HCT116 (cell line): ENCODE results near the gene MAPK6. TPM values are rescaled to one million over a fixed set of nuclear protein-coding genes. Genes with fewer than 3 reads are reported as not detected.

Source experiments
- ATAC-seq: fragments of 200-7000 bp; cut with Tn5 transposase; 2 replicates; pipeline ENCODE4 v1.9.1; 2020; ENCODE audit warnings: mild to moderate bottlenecking, moderate library complexity
- BruUV-seq: library from RNA; stranded (reverse); fragments of 400-500 nt; replicated peaks from 2 replicates; lab custom pipeline; 2021; lab: Mats Ljungman, UMichigan
- CTCF ChIA-PET: fragments of 300-600 bp; sonication (Branson Sonifier 250); formaldehyde crosslinking; loops from one replicate; lab custom pipeline; 2021; ENCODE audit warnings: antibody characterized with exemption; lab: Charles Lee
- POLR2A ChIA-PET: fragments of 300-600, 350-600 bp; sonication (Branson Sonifier 250); formaldehyde crosslinking; loops from one replicate; lab custom pipeline; 2021; ENCODE audit warnings: antibody characterized with exemption; lab: Charles Lee
- RAD21 ChIA-PET, 2 experiments: fragments of 300-600 bp; sonication (Branson Sonifier 250); formaldehyde crosslinking; loops; one replicate each; lab custom pipeline; 2023; ENCODE audit warnings: low total read pairs in 2 of 2; ENCODE audit not compliant: uncharacterized antibody in 2 of 2, unreplicated experiment in 2 of 2, low non-redundant PET in 1 of 2; lab: Charles Lee
- DNase-seq: peaks from one replicate; pipeline ENCODE4 v3.0.0-alpha.2; 2010; ENCODE audit warnings: low read depth, low spot score
- H2AFZ ChIP-seq: fragments of 200-600 bp; shearing (Covaris generic), sonication (generic); 2 replicates; pipeline ENCODE4 v1.6.1; 2017; ENCODE audit warnings: low read depth, mixed run types, mixed read lengths, antibody characterized with exemption, low read length; ENCODE audit not compliant: poor library complexity, severe bottlenecking
- H3K27ac ChIP-seq: 2 replicates; pipeline ENCODE4 v1.5.1; 2012; ENCODE audit warnings: low read depth, low read length
- H3K27me3 ChIP-seq: fragments of 200-600 bp; sonication (generic); 2 replicates; pipeline ENCODE4 v1.6.1; 2016; ENCODE audit warnings: mixed run types, low read length, mixed read lengths; ENCODE audit not compliant: insufficient read depth
- H3K36me3 ChIP-seq, 2 experiments: fragments of 200-500 bp in 1 of 2; fragments of 200-600 bp in 1 of 2; sonication (Bioruptor generic) in 1 of 2; sonication (generic) in 1 of 2; 2 replicates each; pipeline versions ENCODE4 v1.5.1 to v1.6.1; 2014 to 2016; ENCODE audit warnings: low read length in 2 of 2, inconsistent platforms in 1 of 2, mixed read lengths in 1 of 2, mixed run types in 1 of 2; ENCODE audit not compliant: insufficient read depth in 2 of 2, control insufficient read depth in 1 of 2
- H3K4me1 ChIP-seq, 2 experiments: fragments of 200-600 bp in 1 of 2; sonication (generic) in 1 of 2; 2 replicates each; pipeline versions ENCODE4 v1.5.1 to v1.6.1; 2012 to 2017; ENCODE audit warnings: low read length in 2 of 2, inconsistent platforms in 1 of 2, mild to moderate bottlenecking in 1 of 2, mixed read lengths in 1 of 2, mixed run types in 1 of 2, moderate library complexity in 1 of 2; ENCODE audit not compliant: insufficient read depth in 2 of 2, control insufficient read depth in 1 of 2
- H3K4me2 ChIP-seq: fragments of 200-600 bp; sonication (generic); 2 replicates; pipeline ENCODE4 v1.6.1; 2017; ENCODE audit warnings: mixed run types, low read length, mixed read lengths
- H3K4me3 ChIP-seq, 2 experiments: fragments of 200-600 bp in 1 of 2; sonication (generic) in 1 of 2; replicated peaks in 1 of 2; 2 replicates each; pipeline ENCODE4 v1.5.1; 2011 to 2016; ENCODE audit warnings: low read length in 2 of 2, control low read depth in 1 of 2, low read depth in 1 of 2, mild to moderate bottlenecking in 1 of 2, mixed read lengths in 1 of 2, mixed run types in 1 of 2
- H3K79me2 ChIP-seq: fragments of 200-600 bp; sonication (generic); 2 replicates; pipeline ENCODE4 v1.6.1; 2017; ENCODE audit warnings: mild to moderate bottlenecking, mixed run types, low read length, moderate library complexity, mixed read lengths; ENCODE audit not compliant: insufficient read depth
- H3K9ac ChIP-seq: fragments of 200-600 bp; sonication (generic); 2 replicates; pipeline ENCODE4 v1.6.1; 2016; ENCODE audit warnings: low read length, mixed read lengths
- H3K9me2 ChIP-seq: fragments of 200-600 bp; sonication (generic), shearing (Covaris generic); 2 replicates; pipeline ENCODE4 v1.6.1; 2017; ENCODE audit warnings: mixed run types, mild to moderate bottlenecking, moderate library complexity; ENCODE audit not compliant: insufficient read depth
- H3K9me3 ChIP-seq, 2 experiments: fragments of 200-500 bp in 1 of 2; fragments of 200-600 bp in 1 of 2; sonication (Bioruptor generic) in 1 of 2; sonication (generic) in 1 of 2; 2 replicates each; pipeline ENCODE4 v1.6.1; 2014 to 2017; ENCODE audit warnings: low read length in 2 of 2, mixed read lengths in 2 of 2, inconsistent platforms in 1 of 2, low read depth in 1 of 2, mild to moderate bottlenecking in 1 of 2, mixed run types in 1 of 2, moderate library complexity in 1 of 2; ENCODE audit not compliant: control insufficient read depth in 1 of 2, insufficient read depth in 1 of 2
- H4K20me1 ChIP-seq: fragments of 200-600 bp; sonication (generic), shearing (Covaris generic); 2 replicates; pipeline ENCODE4 v1.6.1; 2017; ENCODE audit warnings: mixed run types, mild to moderate bottlenecking, moderate library complexity; ENCODE audit not compliant: insufficient read depth
- FOSL1 ChIP-seq: IDR thresholded peaks from 2 replicates; pipeline ENCODE4 v1.6.1; 2012; ENCODE audit warnings: low read depth
- JUND ChIP-seq: IDR thresholded peaks from 2 replicates; pipeline ENCODE4 v1.6.1; 2012
- MAX ChIP-seq: IDR thresholded peaks from 2 replicates; pipeline ENCODE4 v1.6.1; 2012
- POLR2AphosphoS5 ChIP-seq: IDR thresholded peaks from 2 replicates; pipeline ENCODE4 v1.6.1; 2011; ENCODE audit warnings: mild to moderate bottlenecking, low read depth, low read length, moderate library complexity
- SRF ChIP-seq: IDR thresholded peaks from 2 replicates; pipeline ENCODE4 v1.6.1; 2012; ENCODE audit warnings: low read depth
- intact Hi-C: fragments of 100-400 bp; cut with micrococcal nuclease; formaldehyde crosslinking; loops from 2 replicates; pipeline ENCODE4 v1.10.0; 2022
- total RNA-seq: library from RNA; stranded (reverse); gene quantifications from one replicate; pipeline ENCODE4 v1.2.1, GENCODE V29; 2021; ENCODE audit not compliant: unreplicated experiment

The MAPK6 gene
- total RNA-seq, 1 experiment from 2014 or later, result 57.4 TPM

- CTCF ChIA-PET, result no interaction called here
- RAD21 ChIA-PET, result no interaction called here
- POLR2A ChIA-PET, result no interaction called here
Observed at GRCh38 chr15:52039925-52040781, 21.1 kb downstream of the MAPK6 start.

DNA sequence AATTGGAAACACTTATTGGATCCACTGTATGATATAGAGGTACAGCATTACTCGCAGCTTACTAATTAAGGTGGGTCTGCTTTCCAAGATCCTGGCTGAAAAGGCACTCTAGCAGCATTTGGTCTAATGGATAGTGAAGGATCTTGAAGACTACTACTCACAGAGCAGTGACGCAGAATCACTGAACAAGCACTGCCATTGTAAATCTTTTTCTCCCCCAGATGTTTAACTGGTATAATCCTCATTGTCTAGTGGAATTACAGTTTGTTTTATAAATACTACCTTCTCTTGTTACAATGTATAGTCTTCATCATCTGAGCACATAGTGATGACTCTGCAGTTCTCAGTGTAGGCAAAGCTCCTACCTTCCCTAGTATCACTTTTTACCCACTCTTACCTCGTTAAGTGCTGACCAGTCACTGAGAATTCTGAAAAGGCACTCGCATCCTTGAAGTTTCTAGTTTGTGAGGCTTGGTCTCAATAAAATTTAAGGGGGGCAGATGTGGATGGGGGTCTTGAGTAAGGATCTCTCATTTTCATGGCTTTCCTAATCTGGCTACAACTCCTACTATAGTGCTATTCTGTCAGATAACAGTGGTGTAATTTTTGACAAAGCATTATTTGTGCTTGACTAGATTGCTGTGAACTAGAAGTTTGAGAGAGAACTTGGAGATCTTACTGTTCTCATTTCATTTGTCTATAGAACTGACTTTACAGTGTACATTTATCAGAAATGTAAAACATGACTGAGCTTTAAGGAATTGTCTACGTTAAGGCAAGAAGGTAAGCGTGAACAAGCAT lies 23.2 kb downstream of the MAPK6 start:
- H3K79me2 ChIP-seq, result peaks cover 98% of the 10 kb centered on the region
- POLR2A ChIA-PET, result no interaction called here

More at GRCh38 chr15:52039925-52040781, 21.1 kb downstream of the MAPK6 start:
- Histone ChIP-seq H3K27ac (no peak overlapping the region), H3K79me2 (peaks cover 100% of the 10 kb centered on the region), H3K4me1 (peaks cover 0 to 4% of the 10 kb centered on the region in 2 experiments; a peak in 1 of 4 replicates), H2AFZ (no peak overlapping the region), H3K4me3 (no peak overlapping the region), H3K4me2 (no peak overlapping the region), H3K9ac (no peak overlapping the region), H3K9me2 (no peaks in the 10 kb centered on the region), H4K20me1 (no peaks in the 10 kb centered on the region; the same call in 1 of the 2 replicates), H3K36me3 (no peaks in the 10 kb centered on the region), H3K9me3 (no peaks in the 10 kb centered on the region; a peak in 1 of 4 replicates), H3K27me3 (no peaks in the 10 kb centered on the region)
- ATAC-seq (no peak), DNase-seq (no peak)
- intact Hi-C loops, result no loop called here
- BruUV-seq, result no TSS peak
- no peak for TF ChIP-seq SRF

More for the DNA sequence above, 23.2 kb downstream of the MAPK6 start:
- H3K9me2 ChIP-seq, result no peaks in the 10 kb centered on the region
- H2AFZ ChIP-seq, result no peak overlapping the region
- H3K27ac ChIP-seq, result no peak overlapping the region
- H3K9ac ChIP-seq, result no peak overlapping the region
- CTCF ChIA-PET, result no interaction called here
- DNase-seq, result no peak
- intact Hi-C loops, result no loop called here
- TF ChIP-seq FOSL1 (no peak), POLR2AphosphoS5 (no peak), SRF (no peak), MAX (no peak), JUND (no peak)
- TF ChIP-seq, all 23 proteins: peak for 0
- H3K36me3 ChIP-seq, result 0 out of 4 replicates have a peak, but pooled peaks cover 0 to 4% of the 10 kb centered on the region in 2 experiments
- H3K9me3 ChIP-seq, result no peaks in the 10 kb centered on the region
- H3K27me3 ChIP-seq, result no peaks in the 10 kb centered on the region
- H3K4me3 ChIP-seq, result no peak overlapping the region
- no peak overlapping the region for H3K4me2 ChIP-seq
- H4K20me1 ChIP-seq, result no peaks in the 10 kb centered on the region; the same call in 1 of the 2 replicates
- BruUV-seq, result no TSS peak
- RAD21 ChIA-PET, result no interaction called here
- H3K4me1 ChIP-seq, result peaks cover 0 to 4% of the 10 kb centered on the region in 2 experiments; a peak in 1 of 4 replicates
- ATAC-seq, result no peak
